ENCODE data around the gene TBC1D5. TPM values are rescaled to one million over a fixed set of nuclear protein-coding genes. Genes with fewer than 3 reads are reported as not detected.

The TBC1D5 gene
- total and polyA plus RNA-seq, 2 of the 8 experiments (the other 6 are each of a cell fraction or from before 2014, with no cell fraction given): 11.0 to 22.9 TPM

DNA sequence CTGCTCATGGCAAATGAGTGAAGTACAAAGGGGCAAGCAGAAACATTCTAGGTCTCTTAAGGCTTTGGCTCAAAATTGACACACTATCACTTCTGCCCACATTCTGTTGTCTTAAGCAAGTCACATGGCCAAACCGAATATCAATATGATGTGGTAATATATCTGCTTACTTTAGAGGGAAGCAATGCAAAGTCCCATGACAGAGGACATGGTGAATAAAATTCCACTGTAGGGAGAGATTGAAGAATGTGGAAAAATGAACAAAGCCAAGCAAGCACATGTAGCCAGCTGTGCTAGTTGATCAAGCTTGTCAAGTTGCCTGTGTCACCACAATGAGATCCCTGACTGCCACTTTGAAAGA is 11.2 kb upstream of the TBC1D5 start (continued):
- no peak for TF ChIP-seq SRF (IDR thresholded peaks at IDR 0.05; ENCODE audit: low read depth, low read length)
